Liver (tissue), 9 donors: ENCODE results near the gene MAP3K21. TPM values are rescaled to one million over a fixed set of nuclear protein-coding genes. Genes with fewer than 3 reads are reported as not detected.

Source experiments
- DNase-seq: peaks from one replicate; pipeline ENCODE4 v3.0.0-alpha.2; 2017; ENCODE audit warnings: low spot score
- H3K27ac ChIP-seq, 2 donors: one replicate each; pipeline ENCODE4 v1.7.0; 2013; ENCODE audit warnings: inconsistent platforms in 2 of 2, low read length in 2 of 2, control low read depth in 1 of 2, low read depth in 1 of 2, mild to moderate bottlenecking in 1 of 2
- H3K27me3 ChIP-seq, 4 donors: one replicate each; pipeline versions ENCODE4 v1.6.1 to v1.7.0; 2013; ENCODE audit warnings: low read length in 3 of 4, inconsistent platforms in 1 of 4, mild to moderate bottlenecking in 1 of 4, moderate library complexity in 1 of 4; ENCODE audit not compliant: control insufficient read depth in 4 of 4, insufficient read depth in 4 of 4
- H3K36me3 ChIP-seq, 4 donors: one replicate each; pipeline versions ENCODE4 v1.6.1 to v1.7.0; 2013; ENCODE audit warnings: low read length in 3 of 4, mild to moderate bottlenecking in 3 of 4, low read depth in 1 of 4, moderate library complexity in 1 of 4; ENCODE audit not compliant: control insufficient read depth in 4 of 4, insufficient read depth in 3 of 4
- H3K4me1 ChIP-seq, 4 donors: one replicate each; pipeline versions ENCODE4 v1.6.1 to v1.7.0; 2013; ENCODE audit warnings: low read length in 3 of 4, mild to moderate bottlenecking in 3 of 4, moderate library complexity in 1 of 4; ENCODE audit not compliant: control insufficient read depth in 4 of 4, insufficient read depth in 4 of 4
- H3K4me3 ChIP-seq, 3 donors: one replicate each; pipeline versions ENCODE4 v1.6.1 to v1.7.0; 2013; ENCODE audit warnings: low read length in 3 of 3, control low read depth in 1 of 3, low read depth in 1 of 3, mild to moderate bottlenecking in 1 of 3
- H3K9ac ChIP-seq, 2 donors: one replicate each; pipeline ENCODE4 v1.7.0; 2013; ENCODE audit warnings: low read length in 2 of 2, mild to moderate bottlenecking in 2 of 2, moderate library complexity in 2 of 2, control low read depth in 1 of 2, low read depth in 1 of 2
- H3K9me3 ChIP-seq, 4 donors: one replicate each; pipeline versions ENCODE4 v1.6.1 to v1.7.0; 2013; ENCODE audit warnings: low read length in 3 of 4; ENCODE audit not compliant: control insufficient read depth in 4 of 4
- ATF3 ChIP-seq: IDR thresholded peaks from 2 replicates; pipeline ENCODE4 v1.6.1; 2016; ENCODE audit warnings: antibody characterized with exemption
- CTCF ChIP-seq: fragments of 150-350 bp; IDR thresholded peaks from 2 replicates; pipeline ENCODE4 v1.5.1; 2017; ENCODE audit warnings: improper control_type of control experiment, low read depth, low read length; ENCODE audit not compliant: missing input control
- EGR1 ChIP-seq, 2 donors: IDR thresholded peaks; 2 replicates each; pipeline ENCODE4 v1.6.1; 2016 to 2018; ENCODE audit warnings: antibody characterized with exemption in 2 of 2, low read depth in 2 of 2
- FOXA1 ChIP-seq: IDR thresholded peaks from 2 replicates; pipeline ENCODE4 v1.6.1; 2016; ENCODE audit warnings: antibody characterized with exemption
- FOXA2 ChIP-seq: IDR thresholded peaks from 2 replicates; pipeline ENCODE4 v1.6.1; 2016; ENCODE audit warnings: antibody characterized with exemption
- GABPA ChIP-seq, 2 donors: IDR thresholded peaks in 1 of 2; conservative IDR thresholded peaks in 1 of 2; 2 replicates each; pipeline ENCODE4 v1.6.1; 2016; ENCODE audit warnings: antibody characterized with exemption in 2 of 2, mild to moderate bottlenecking in 1 of 2, moderate library complexity in 1 of 2
- HNF4A ChIP-seq, 2 donors: conservative IDR thresholded peaks; 2 replicates each; pipeline ENCODE4 v1.6.1; 2016; ENCODE audit warnings: antibody characterized with exemption in 2 of 2, mild to moderate bottlenecking in 2 of 2
- HNF4G ChIP-seq: IDR thresholded peaks from 2 replicates; pipeline ENCODE4 v1.6.1; 2016; ENCODE audit warnings: antibody characterized with exemption
- JUND ChIP-seq, 2 donors: IDR thresholded peaks; 2 replicates each; pipeline ENCODE4 v1.6.1; 2016; ENCODE audit warnings: antibody characterized with exemption in 2 of 2
- MAX ChIP-seq: IDR thresholded peaks from 2 replicates; pipeline ENCODE4 v1.6.1; 2016; ENCODE audit warnings: antibody characterized with exemption
- NR2F2 ChIP-seq: IDR thresholded peaks from 2 replicates; pipeline ENCODE4 v1.6.1; 2016; ENCODE audit warnings: antibody characterized with exemption
- RAD21 ChIP-seq, 2 donors: IDR thresholded peaks; 2 replicates each; pipeline ENCODE4 v1.6.1; 2016; ENCODE audit warnings: antibody characterized with exemption in 2 of 2, mild to moderate bottlenecking in 2 of 2
- REST ChIP-seq: IDR thresholded peaks from 2 replicates; pipeline ENCODE4 v1.6.1; 2016; ENCODE audit warnings: antibody characterized with exemption, mild to moderate bottlenecking
- RXRA ChIP-seq, 2 donors: IDR thresholded peaks; 2 replicates each; pipeline ENCODE4 v1.6.1; 2017 to 2018; ENCODE audit warnings: antibody characterized with exemption in 2 of 2, mild to moderate bottlenecking in 1 of 2
- SP1 ChIP-seq: IDR thresholded peaks from 2 replicates; pipeline ENCODE4 v1.6.1; 2018; ENCODE audit warnings: antibody characterized with exemption, mild to moderate bottlenecking
- TAF1 ChIP-seq: conservative IDR thresholded peaks from 2 replicates; pipeline ENCODE4 v1.6.1; 2016; ENCODE audit warnings: antibody characterized with exemption, mild to moderate bottlenecking
- YY1 ChIP-seq: IDR thresholded peaks from 2 replicates; pipeline ENCODE4 v1.6.1; 2016; ENCODE audit warnings: antibody characterized with exemption, mild to moderate bottlenecking
- ZBTB33 ChIP-seq: IDR thresholded peaks from 2 replicates; pipeline ENCODE4 v1.6.1; 2016; ENCODE audit warnings: antibody characterized with exemption
- WGBS: extraction: QIAGEN DNeasy Blood & Tissue Kit; methylation state at CpG from one replicate; pipeline ENCODE4 v1.1.7; 2013; 5-methylcytosine and 5-hydroxymethylcytosine counted together
- polyA plus RNA-seq, 2 donors: library from polyadenylated mRNA; stranded (reverse) in 1 of 2; unstranded in 1 of 2; fragments of 200-250 nt in 1 of 2; fragments of >200 nt in 1 of 2; fragmentation: Nextera tagmentation in 1 of 2; extraction: Ambion mirVana in 1 of 2; gene quantifications; one replicate each; pipeline versions ENCODE4 v1.2.1 to v1.2.3, GENCODE V29; 2013 to 2015
- total RNA-seq, 2 donors: library from RNA; depleted of rRNA; stranded (reverse); fragments of >200 nt; gene quantifications; one replicate each; pipeline ENCODE4 v1.2.3, GENCODE V29; 2014
- donor health status: healthy.
- donor health status: healthy.
- donor health status: healthy.
- donor health status: healthy.
- donor health status: healthy.

MAP3K21 gene
- total and polyA plus RNA-seq, 4 donors = 0.51 to 7.3 (median 1.6) TPM

- Histone ChIP-seq H3K9ac (no peak overlapping the region), H3K4me1 (no peaks in the 10 kb centered on the region), H3K27me3 (no peaks in the 10 kb centered on the region), H3K36me3 (no peaks in the 10 kb centered on the region), H3K9me3 (no peaks in the 10 kb centered on the region), H3K4me3 (no peak overlapping the region), H3K27ac (no peak overlapping the region)
- no peak for DNase-seq
- no peak for TF ChIP-seq GABPA (IDR thresholded peaks at IDR 0.05 in 1 of 2, conservative IDR thresholded peaks at IDR 0.05 in 1 of 2)
- TF ChIP-seq TAF1 = no peak
- no peak for TF ChIP-seq REST
- TF ChIP-seq MAX = no peak
- no peak for TF ChIP-seq RXRA (IDR thresholded peaks at IDR 0.05)
- no peak for TF ChIP-seq SP1
- no peak for TF ChIP-seq FOXA1
- 87% methylated on average over 2 of the region's 2 CpGs for WGBS
Measured at GRCh38 chr1:233320023-233320422, 7.5 kb upstream of the MAP3K21 start.

GRCh38 chr1:233323718-233324117 lies 3.8 kb upstream of the MAP3K21 start:
- Histone ChIP-seq H3K9me3 (no peaks in the 10 kb centered on the region), H3K27ac (no peak overlapping the region), H3K27me3 (no peaks in the 10 kb centered on the region), H3K36me3 (no peaks in the 10 kb centered on the region), H3K9ac (no peak overlapping the region), H3K4me1 (peaks cover 3 to 13% (median 8%) of the 10 kb centered on the region in 4 donors), H3K4me3 (no peak overlapping the region)
- DNase-seq = no peak
- TF ChIP-seq YY1 (no peak), NR2F2 (no peak), TAF1 (no peak), EGR1 (IDR thresholded peaks at IDR 0.05; ENCODE audit: low read depth in 2 of 2) (no peak), FOXA2 (no peak), RXRA (IDR thresholded peaks at IDR 0.05) (no peak), HNF4A (conservative IDR thresholded peaks at IDR 0.05) (no peak), REST (no peak), GABPA (IDR thresholded peaks at IDR 0.05 in 1 of 2, conservative IDR thresholded peaks at IDR 0.05 in 1 of 2) (no peak), HNF4G (no peak), SP1 (no peak), FOXA1 (no peak), RAD21 (IDR thresholded peaks at IDR 0.05) (no peak), JUND (IDR thresholded peaks at IDR 0.05) (no peak), ZBTB33 (no peak), CTCF (no peak), MAX (no peak), ATF3 (no peak)
- 85% methylated on average over 1 of the region's 1 CpG for WGBS
